Measurements from ENCODE around the gene ZNF283.

ZNF283 gene

DNA sequence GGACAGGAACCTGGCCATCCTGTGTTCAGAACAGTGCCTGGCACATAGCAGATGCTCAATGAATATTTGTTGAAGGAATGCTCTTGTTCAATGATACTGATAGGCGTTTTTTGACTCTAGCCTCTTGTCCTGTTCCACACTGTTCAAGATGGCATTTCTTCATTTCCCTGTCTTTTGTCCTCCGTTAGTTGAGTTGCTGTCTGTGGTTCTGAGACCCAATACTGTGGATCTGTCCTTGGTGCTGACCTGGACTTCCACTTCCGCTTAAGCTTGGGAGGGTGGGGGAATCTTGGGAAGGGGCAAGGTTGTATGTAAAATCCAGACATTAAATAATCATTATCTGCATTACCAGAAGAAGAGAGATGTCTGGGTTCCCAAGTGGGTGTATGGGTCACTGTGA, 38.1 kb upstream of the ZNF283 start:
- TF ChIP-seq, protein P1, sequence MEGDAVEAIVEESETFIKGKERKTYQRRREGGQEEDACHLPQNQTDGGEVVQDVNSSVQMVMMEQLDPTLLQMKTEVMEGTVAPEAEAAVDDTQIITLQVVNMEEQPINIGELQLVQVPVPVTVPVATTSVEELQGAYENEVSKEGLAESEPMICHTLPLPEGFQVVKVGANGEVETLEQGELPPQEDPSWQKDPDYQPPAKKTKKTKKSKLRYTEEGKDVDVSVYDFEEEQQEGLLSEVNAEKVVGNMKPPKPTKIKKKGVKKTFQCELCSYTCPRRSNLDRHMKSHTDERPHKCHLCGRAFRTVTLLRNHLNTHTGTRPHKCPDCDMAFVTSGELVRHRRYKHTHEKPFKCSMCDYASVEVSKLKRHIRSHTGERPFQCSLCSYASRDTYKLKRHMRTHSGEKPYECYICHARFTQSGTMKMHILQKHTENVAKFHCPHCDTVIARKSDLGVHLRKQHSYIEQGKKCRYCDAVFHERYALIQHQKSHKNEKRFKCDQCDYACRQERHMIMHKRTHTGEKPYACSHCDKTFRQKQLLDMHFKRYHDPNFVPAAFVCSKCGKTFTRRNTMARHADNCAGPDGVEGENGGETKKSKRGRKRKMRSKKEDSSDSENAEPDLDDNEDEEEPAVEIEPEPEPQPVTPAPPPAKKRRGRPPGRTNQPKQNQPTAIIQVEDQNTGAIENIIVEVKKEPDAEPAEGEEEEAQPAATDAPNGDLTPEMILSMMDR (IDR thresholded peaks at IDR 0.05; ENCODE audit: low read depth, low read length), result no peak

DNA sequence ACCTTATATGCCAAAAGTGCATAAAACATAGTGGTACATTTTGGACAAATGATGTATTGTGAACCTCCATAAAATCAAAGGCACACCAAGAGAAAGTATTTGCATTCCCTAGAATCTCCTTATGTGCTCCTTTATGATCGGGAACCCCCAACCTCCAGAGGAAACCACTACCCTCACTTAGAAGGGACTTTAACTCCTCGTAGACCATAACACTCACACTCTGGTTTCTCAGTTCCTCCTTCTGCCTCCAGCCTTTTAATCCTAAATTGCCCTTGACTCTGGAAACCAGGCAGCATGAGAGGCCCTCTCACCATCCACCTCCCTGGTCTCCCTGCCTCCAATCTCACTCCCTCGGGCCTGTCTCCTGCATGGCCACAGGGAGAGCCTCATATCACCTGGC, 36.5 kb upstream of the ZNF283 start:
- no peak for DNase-seq (ENCODE audit: low read depth in 2 of 2)
- TF ChIP-seq, protein P1 (IDR thresholded peaks at IDR 0.05; ENCODE audit: low read depth, low read length), result no peak
- H3K4me3 ChIP-seq (replicated peaks in 1 of 2; ENCODE audit: low read depth in 2 of 2, low read length in 2 of 2), result no peak overlapping the region

More for the DNA sequence above, 38.1 kb upstream of the ZNF283 start:
- DNase-seq (ENCODE audit: low read depth in 2 of 2), result peak; percentile 68
- no peak overlapping the region for H3K4me3 ChIP-seq (replicated peaks in 1 of 2; ENCODE audit: low read depth in 2 of 2, low read length in 2 of 2)

DNA sequence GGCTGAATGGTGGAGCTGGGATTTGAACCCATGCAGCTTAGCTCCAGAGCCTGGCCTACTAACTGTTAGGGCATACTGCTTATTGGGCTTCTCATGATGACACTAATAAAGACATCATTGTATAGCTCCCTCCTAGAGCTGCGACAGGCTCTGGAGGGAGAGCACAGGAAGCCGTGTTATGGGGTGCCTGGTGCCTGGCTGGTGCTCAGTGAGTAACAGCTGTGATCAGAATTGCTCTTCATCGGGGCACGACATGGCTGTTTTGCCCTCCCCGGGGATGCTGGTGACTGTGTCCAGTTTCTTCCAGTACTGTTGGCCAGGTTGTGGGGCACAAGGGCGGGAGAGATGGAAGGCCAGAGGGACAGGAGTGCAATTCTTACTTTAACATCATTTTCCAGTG, 30.0 kb upstream of the ZNF283 start:
- H3K4me3 ChIP-seq (replicated peaks in 1 of 2; ENCODE audit: low read depth in 2 of 2, low read length in 2 of 2), result no peak overlapping the region
- no peak for DNase-seq (ENCODE audit: low read depth in 2 of 2)
- TF ChIP-seq, protein P1 (IDR thresholded peaks at IDR 0.05; ENCODE audit: low read depth, low read length), result no peak

DNA sequence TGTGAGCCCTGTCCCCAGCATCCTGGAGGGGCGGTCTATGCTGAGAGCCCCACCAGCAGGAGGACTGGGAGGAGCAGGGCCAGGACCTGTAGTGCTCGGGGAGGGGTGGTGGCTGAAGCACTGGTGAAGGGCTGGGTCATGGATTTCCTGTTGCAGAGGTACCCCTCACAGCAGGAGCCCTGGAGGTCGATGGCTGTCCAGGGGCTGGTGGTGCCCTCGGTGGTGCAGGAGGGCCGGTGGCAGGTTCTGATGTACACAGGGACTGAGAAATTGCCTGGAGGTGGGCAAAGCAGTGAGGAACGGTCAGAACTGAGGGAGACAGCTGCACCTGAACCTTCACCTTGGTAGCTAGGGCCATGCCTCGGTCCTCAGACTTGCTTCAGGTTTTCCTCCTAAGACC, 29.6 kb upstream of the ZNF283 start:
- no peak for DNase-seq (ENCODE audit: low read depth in 2 of 2)
- TF ChIP-seq, protein P1 (IDR thresholded peaks at IDR 0.05; ENCODE audit: low read depth, low read length), result no peak

DNA sequence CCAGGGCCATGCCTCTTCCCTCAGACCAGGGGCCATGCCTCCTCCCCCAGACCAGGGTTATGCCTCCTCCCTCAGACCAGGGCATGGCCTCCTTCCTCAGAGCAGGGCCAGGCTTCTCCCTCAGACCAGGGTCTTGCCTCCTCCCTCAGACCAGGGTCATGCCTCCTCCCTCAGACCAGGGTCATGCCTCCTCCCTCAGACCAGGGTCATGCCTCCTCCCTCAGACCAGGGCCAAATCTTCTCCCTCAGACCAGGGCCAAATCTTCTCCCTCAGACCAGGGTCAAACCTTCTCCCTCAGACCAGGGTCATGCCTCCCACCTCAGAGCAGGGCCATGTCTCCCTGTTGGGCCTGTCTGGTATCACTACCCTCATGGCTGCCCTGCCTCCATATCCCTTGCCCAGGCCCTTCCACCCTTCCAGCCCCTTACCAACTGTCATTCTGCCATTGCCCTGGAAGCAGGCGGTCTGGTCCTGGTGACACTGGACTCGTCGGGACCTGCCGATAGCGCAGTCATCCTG, 29.0 kb upstream of the ZNF283 start:
- TF ChIP-seq, protein P1 (IDR thresholded peaks at IDR 0.05; ENCODE audit: low read depth, low read length), result no peak
- H3K4me3 ChIP-seq (replicated peaks in 1 of 2; ENCODE audit: low read depth in 2 of 2, low read length in 2 of 2), result peak overlapping the region; percentile 53
- no peak for DNase-seq (ENCODE audit: low read depth in 2 of 2)

More for the DNA sequence above, 29.6 kb upstream of the ZNF283 start:
- H3K4me3 ChIP-seq (replicated peaks in 1 of 2; ENCODE audit: low read depth in 2 of 2, low read length in 2 of 2), result no peak overlapping the region

DNA sequence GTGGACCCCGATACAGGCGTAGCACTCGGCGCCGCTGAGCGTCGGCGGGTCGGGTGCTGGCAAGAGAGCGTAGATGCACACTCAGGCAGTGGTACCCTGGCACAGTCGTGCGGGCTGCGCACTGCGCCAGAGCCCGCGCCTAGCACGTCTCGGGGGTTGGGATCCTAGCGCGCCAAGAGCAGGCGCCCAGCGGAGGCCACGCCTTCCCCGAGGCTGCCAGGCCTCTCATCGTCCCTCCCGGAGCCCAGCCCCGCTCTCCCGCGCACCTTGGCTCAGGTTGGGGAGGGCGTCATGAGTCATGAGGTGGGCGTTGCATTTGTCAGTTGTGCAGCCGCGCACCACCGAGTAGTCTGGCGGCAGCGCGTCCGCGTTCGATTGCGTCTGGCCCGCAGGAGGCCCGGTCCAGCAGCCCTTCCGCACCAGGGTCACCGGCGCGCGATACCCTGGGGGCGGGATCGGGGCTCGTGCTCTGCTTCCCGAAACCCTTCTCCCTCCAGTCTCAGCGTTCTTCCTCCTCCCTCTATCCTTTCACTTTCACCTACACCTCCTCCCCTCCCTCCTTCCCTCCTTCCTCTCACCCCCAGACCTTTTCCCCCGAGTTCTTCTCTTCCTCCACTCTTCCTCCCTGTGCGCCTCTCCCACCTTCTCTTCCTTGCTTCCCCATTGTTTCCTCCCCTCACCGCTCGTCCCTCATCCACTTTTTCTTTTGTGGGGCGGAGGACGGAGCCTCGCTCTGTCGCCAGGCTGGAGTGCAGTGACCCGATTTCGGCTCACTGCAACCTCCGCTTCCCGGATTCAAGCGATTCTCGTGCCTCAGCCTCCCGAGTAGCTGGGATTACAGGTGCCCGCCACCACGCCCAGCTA, 28.3 kb upstream of the ZNF283 start:
- TF ChIP-seq, protein P1 (IDR thresholded peaks at IDR 0.05; ENCODE audit: low read depth, low read length), result no peak
- H3K4me3 ChIP-seq (replicated peaks in 1 of 2; ENCODE audit: low read depth in 2 of 2, low read length in 2 of 2), result peak overlapping the region; percentile 53
- peak in 1 of 2 donors; percentile 16 for DNase-seq (ENCODE audit: low read depth in 2 of 2)

Data from cardiac fibroblast (primary cell).